ENCODE results near the gene LRMDA. TPM values are rescaled to one million over a fixed set of nuclear protein-coding genes. Genes with fewer than 3 reads are reported as not detected.

The LRMDA gene
- total and polyA plus RNA-seq, 4 donors, result 12.1 to 40.8 (median 21.6) TPM

- no peaks in the 10 kb centered on the region for H3K4me1 ChIP-seq (ENCODE audit: control insufficient read depth in 5 of 5, insufficient read depth in 5 of 5, low read length in 5 of 5)
- ATAC-seq (ENCODE audit: insufficient read depth, low FRiP score) (no peak), DNase-seq (no peak)
- 87 to 96% methylated on average over 1 of the region's 1 CpG for WGBS, 2 donors
- no peaks in the 10 kb centered on the region for H3K36me3 ChIP-seq (ENCODE audit: control insufficient read depth in 4 of 4, insufficient read depth in 4 of 4, low read length in 4 of 4)
- H3K27me3 ChIP-seq (ENCODE audit: control insufficient read depth in 3 of 3, insufficient read depth in 3 of 3, low read length in 2 of 3), result no peaks in the 10 kb centered on the region
- H3K9me3 ChIP-seq (ENCODE audit: control insufficient read depth in 4 of 4, insufficient read depth in 3 of 4, low read length in 3 of 4), result peaks cover 0 to 11% (median 2%) of the 10 kb centered on the region in 4 donors
- H3K4me3 ChIP-seq, result no peak overlapping the region
- H3K27ac ChIP-seq (ENCODE audit: low read depth in 1 of 2, low read length in 1 of 2), result no peak overlapping the region
- H3K9ac ChIP-seq (ENCODE audit: insufficient read depth in 1 of 2, low read length in 2 of 2), result no peak overlapping the region
- no peak for TF ChIP-seq CTCF (IDR thresholded peaks at IDR 0.05; ENCODE audit: control extremely low read depth, extremely low read depth)
Measured at GRCh38 chr10:76504823-76505222, 1073.4 kb downstream of the LRMDA start.

GRCh38 chr10:76509446-76509845, 1078.0 kb downstream of the LRMDA start:
- no peak for DNase-seq
- whole genome bisulfite sequencing, 2 donors, result 65 to 70% methylated on average over 3 of the region's 3 CpGs

GRCh38 chr10:76514321-76514720, 1082.9 kb downstream of the LRMDA start:
- no peaks in the 10 kb centered on the region for H3K36me3 ChIP-seq (ENCODE audit: control insufficient read depth in 4 of 4, insufficient read depth in 4 of 4, low read length in 4 of 4)
- no peak overlapping the region for H3K9ac ChIP-seq (ENCODE audit: insufficient read depth in 1 of 2, low read length in 2 of 2)

More at GRCh38 chr10:76509446-76509845, 1078.0 kb downstream of the LRMDA start:
- ATAC-seq (ENCODE audit: insufficient read depth, low FRiP score), result peak; percentile 34
- Histone ChIP-seq H3K36me3 (ENCODE audit: control insufficient read depth in 4 of 4, insufficient read depth in 4 of 4, low read length in 4 of 4) (no peaks in the 10 kb centered on the region), H3K4me3 (no peak overlapping the region), H3K27ac (ENCODE audit: low read depth in 1 of 2, low read length in 1 of 2) (no peak overlapping the region), H3K9ac (ENCODE audit: insufficient read depth in 1 of 2, low read length in 2 of 2) (no peak overlapping the region), H3K9me3 (ENCODE audit: control insufficient read depth in 4 of 4, insufficient read depth in 3 of 4, low read length in 3 of 4) (peaks cover 0 to 11% (median under 1%) of the 10 kb centered on the region in 4 donors), H3K27me3 (ENCODE audit: control insufficient read depth in 3 of 3, insufficient read depth in 3 of 3, low read length in 2 of 3) (no peaks in the 10 kb centered on the region), H3K4me1 (ENCODE audit: control insufficient read depth in 5 of 5, insufficient read depth in 5 of 5, low read length in 5 of 5) (peaks cover 0 to 5% (median 0%) of the 10 kb centered on the region in 5 donors)
- no peak for TF ChIP-seq CTCF (IDR thresholded peaks at IDR 0.05; ENCODE audit: control extremely low read depth, extremely low read depth)

More at GRCh38 chr10:76514321-76514720, 1082.9 kb downstream of the LRMDA start:
- Histone ChIP-seq H3K27me3 (ENCODE audit: control insufficient read depth in 3 of 3, insufficient read depth in 3 of 3, low read length in 2 of 3) (no peaks in the 10 kb centered on the region), H3K4me1 (ENCODE audit: control insufficient read depth in 5 of 5, insufficient read depth in 5 of 5, low read length in 5 of 5) (peaks cover 0 to 7% (median 0%) of the 10 kb centered on the region in 5 donors), H3K4me3 (no peak overlapping the region), H3K27ac (ENCODE audit: low read depth in 1 of 2, low read length in 1 of 2) (no peak overlapping the region), H3K9me3 (ENCODE audit: control insufficient read depth in 4 of 4, insufficient read depth in 3 of 4, low read length in 3 of 4) (no peaks in the 10 kb centered on the region)
- no peak for TF ChIP-seq CTCF (IDR thresholded peaks at IDR 0.05; ENCODE audit: control extremely low read depth, extremely low read depth)
- DNase-seq (no peak), ATAC-seq (ENCODE audit: insufficient read depth, low FRiP score) (no peak)
- 82 to 91% methylated on average over 2 of the region's 2 CpGs for WGBS, 2 donors

All from lung (tissue), 12 donors.